Measurements from ENCODE around the gene FBLN1.
"Not testable (repeated sequence)": the region's sequence is repeated elsewhere in the genome, so short reads cannot be mapped to it uniquely, and the experiment has no call there.

FBLN1 gene

DNA sequence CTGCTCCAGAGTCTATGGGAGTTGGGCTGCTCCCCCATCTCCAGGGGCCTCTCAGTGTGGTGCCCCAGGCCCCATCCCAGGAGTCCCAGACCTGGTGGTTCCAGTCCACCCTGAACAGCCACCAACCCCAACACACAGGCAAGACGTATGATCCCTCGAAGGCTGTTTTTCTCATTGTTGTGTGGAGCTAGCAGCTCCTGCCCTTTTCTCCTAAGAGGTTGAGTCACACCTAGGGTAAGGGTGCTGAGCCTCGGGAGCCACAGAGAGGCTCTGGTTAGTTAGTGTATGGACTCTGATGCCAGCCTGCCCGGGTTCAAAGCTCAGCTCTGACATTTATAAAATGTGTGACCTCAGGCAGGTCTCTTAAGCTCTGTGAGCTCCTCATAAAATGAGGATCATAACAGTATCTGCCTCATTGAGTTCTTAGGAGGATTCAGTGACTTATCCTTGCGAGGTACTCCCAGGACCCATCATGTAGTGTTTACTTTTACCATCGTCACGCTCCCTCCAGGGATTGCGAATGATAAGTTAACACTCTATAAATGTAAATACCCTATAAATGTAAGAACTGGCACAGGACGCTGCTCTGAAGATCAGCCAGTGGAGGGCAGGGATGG lies 47.2 kb downstream of the FBLN1 start:
- no peak for DNase-seq

DNA sequence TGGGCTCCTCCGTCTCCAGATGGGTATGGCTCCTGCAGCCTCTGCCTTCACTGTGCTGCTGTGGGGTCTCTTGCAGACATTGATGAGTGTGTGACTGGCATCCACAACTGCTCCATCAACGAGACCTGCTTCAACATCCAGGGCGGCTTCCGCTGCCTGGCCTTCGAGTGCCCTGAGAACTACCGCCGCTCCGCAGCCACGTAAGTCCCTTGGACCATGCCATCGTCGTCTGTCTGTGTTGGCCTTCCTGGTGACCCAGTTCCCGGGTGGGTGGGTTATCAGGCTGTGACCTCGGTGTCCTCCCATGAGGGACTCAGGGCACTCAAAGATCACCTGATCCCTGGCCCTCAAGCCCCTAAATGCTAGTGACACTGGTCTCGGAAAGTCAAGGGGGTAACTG lies 47.7 kb downstream of the FBLN1 start:
- DNase-seq = no peak

DNA sequence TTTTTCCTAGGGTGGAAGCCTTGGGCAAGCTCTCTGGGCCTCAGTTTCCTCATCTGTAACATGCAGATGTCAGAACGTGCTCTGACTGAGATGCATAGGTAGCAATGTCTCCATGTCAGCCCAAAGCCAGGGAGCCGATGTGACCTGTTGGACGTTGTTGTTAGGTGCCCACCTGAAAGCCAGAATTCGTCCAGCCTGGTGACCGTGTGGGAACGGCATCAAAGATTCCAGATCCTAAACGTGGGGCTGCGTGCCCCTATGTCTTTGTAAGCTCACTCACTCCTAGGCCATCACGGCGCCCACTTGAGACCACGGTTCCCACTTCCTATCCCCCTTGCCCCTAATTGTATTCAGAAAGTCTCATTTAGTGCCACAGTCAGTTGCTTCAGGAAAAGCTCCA lies 48.2 kb downstream of the FBLN1 start:
- DNase-seq = no peak

DNA sequence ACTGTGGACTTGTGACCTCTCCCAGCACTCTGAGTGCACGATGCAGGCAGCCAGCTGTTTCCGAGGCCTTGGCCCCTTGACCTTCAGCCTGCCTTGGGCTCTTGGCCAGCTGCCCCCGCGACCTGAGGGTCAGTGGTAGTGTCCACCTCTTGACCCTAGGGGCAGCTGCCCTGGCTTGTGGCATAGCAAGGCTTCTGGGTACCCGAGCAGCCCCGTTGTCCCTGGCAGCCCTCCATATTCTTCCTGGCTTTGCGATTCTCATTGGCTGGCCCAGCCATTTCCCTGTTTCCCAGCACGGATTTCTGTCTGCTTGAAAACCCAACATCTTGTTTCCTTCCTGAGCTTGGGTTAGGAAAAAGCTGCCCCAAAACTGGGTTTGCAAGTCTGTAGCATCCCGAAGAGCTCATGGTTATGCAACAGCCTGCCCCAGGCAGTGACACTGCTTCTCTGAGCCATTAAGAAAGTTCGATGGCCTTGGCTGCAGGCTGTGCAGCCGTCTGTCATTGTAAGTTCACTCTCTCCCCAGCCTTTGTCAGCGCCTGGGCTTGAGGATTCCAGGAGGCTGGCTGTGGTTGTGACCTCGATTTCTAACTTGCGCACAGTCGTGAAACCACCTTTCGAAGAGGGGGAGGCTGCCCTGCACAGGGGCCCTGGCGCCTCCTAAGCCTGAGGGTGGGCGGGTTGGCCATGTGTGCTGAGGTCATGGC lies 48.8 kb downstream of the FBLN1 start:
- no peak for DNase-seq

DNA sequence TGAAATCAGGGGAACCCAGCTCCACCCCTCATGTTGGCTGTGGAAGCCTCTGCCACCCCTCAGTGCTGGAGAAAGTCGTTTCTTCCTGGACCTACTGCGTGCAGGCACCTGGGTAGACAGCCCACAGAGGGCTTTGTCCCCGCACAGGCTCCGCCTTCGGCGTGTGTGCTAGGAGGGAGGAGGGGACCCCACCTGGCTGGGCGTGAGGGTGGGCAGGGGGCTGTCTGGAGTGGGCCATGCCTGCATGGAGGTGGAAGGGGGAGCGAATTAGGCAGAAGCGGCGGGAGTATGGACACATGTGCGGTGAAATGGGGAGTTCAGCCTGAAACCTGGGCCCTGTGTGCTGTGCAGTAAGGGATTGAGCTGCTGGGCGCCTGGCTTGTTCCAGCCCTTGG lies 49.3 kb downstream of the FBLN1 start:
- no peak for DNase-seq

DNA sequence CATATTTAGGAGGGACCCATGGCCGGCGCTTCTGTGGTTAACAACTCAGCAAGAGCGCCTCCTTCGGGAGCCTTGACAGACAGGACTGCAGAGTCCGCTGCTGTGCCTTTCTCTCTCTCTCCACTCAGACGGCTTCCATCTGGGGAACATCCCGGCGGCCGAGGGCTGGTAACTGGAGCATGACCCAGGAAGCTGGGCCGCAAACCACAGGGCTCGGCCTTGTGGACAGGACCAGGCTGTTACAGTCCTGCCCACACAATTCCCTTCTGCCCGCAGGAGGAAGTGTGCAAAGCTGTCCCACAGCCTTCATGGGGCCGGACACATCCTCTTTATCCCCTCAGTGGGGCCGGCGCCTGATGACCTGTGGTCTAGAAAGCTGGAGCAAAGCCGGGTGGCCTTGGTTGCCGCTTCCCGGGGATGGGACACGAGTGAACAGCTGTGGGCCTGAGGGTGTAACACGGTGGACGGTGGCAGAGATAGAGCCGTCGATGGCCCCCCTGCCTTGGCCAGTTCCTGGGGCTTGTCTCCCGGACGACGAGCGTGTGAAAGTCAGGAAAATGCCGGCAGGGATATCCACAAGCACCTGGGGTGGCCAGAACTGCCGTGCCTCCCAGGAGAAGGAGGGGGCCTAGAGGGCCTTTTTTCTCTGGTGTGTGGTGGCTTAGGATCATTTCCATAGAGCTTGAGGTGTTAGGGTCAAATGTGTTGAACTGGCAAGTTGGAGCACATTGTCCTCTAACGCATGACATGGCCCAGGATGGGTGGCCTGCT lies 50.1 kb downstream of the FBLN1 start:
- DNase-seq = no peak

DNA sequence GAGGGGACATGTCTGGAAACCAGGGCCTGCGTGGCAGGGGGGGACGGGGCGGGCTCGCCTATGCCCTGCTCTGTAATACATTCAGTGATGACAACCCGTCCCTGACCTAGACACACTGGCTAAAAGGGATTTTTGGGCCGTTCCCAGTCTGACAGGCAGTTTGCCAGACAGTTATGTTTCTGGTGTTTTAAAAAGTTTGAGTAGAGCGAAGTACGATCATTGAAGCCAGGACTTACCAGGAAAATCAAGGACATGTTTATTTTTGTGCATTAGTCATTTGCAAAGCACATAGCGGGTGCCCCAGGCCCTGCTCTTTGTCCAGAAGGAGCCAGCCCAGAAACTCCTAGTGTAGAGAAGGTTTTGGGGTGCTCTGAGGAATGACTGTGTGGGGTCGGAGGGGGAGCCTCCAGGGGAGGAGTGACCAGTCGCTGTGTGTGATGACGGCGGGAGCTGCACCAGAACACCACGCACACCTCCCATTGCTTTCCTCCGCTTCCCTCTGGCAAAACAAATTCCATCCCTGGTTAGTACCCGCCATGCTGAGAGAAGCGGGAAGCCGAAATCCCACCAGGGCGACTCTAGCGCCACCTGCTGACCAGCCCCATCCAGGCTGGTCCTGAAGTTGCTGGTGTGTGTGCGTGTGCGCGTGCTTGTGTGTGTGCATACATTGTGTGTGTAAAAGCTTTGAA lies 50.8 kb downstream of the FBLN1 start:
- peak; percentile 72 to 82 for DNase-seq

DNA sequence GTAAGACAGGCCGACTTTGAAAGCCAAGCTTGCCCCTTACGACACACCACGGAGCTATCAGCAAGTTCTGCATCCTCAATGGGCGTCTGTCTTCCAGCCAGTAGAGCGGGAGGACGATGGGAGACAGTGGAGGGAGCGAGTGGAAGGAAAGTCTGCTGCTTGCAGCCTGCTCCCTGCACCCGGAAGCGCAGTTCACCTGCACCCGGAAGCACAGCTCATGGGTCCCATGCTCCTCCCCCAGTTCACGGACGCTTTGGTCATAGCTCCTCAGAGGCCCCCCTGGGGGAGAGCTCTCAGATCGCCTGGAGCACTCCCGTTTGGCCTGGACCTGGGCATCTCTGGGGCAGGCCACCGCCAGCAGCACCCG lies 51.3 kb downstream of the FBLN1 start:
- DNase-seq = peak; percentile 66 to 73

DNA sequence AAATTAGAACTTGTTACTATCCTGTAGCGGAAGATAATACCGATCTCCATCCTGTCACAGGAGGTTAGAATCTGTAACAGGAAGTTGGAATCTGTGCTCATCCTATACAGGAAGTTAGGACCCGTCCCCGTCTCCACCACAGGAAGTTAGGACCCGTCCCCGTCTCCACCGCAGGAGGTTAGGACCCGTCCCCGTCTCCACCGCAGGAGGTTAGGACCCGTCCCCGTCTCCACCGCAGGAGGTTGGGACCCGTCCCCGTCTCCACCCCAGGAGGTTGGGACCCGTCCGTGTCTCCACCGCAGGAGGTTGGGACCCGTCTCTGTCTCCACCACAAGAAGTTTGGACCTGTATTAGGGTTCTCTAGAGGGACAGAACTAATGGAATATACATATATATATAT lies 52.2 kb downstream of the FBLN1 start:
- DNase-seq = no peak

DNA sequence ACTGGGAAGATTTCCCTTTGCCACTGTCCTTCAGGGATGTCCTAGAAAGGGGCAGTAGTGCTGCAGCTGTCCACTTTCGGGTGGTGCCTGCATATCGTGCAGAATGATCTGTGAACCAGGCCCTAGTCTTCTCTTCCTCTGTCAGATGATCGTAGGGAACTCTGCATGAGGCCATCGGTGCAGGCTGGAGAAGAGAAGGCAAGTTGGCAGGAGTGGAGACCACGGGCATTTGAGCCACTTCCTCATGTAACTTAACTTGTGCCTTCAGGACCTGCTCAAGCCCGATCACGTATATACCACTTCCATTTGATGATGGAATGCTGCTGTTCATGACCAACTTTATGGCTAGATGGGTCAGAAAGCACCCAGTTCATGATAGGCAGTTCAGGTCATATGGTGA lies 55.2 kb downstream of the FBLN1 start:
- DNase-seq = not testable (repeated sequence)

DNA sequence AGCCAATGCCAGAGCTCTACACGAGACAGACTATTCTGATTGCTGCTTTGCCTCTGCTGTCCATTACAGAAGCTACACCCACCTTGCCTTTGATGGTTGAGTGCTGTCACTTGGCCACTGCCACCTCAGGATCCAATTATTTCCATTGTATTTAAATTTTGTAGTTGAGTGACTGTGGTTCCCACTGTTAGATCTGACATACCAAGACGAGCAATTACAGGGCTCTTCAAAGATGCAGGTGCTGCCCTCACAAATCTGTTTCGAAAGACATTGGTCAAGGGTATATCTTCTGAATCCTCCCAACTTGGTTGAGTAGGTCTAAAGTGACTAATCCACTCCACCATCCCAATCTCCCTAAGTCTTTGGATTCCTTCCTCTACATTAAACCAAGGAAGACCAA lies 57.4 kb downstream of the FBLN1 start:
- not testable (repeated sequence) for DNase-seq

DNA sequence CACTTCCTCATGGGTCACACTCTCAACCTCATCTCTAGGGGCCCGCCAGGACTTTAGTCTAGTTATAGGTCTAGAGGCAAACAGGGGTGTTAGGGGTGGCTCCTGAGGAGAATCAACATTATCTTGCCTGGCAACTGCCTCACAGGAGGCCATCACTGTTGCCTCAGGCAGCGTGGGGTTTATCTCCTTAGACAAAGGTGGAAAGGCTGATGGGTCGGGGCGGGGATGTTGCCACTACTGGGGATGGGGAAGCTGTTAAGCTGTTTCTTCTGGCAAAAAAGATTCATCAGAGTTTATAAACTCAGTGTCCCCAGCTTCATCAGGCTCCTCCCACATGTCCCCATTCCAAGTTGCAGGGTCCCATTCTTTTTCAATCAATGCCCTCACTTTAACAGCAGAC lies 58.1 kb downstream of the FBLN1 start:
- not testable (repeated sequence) for DNase-seq

DNA sequence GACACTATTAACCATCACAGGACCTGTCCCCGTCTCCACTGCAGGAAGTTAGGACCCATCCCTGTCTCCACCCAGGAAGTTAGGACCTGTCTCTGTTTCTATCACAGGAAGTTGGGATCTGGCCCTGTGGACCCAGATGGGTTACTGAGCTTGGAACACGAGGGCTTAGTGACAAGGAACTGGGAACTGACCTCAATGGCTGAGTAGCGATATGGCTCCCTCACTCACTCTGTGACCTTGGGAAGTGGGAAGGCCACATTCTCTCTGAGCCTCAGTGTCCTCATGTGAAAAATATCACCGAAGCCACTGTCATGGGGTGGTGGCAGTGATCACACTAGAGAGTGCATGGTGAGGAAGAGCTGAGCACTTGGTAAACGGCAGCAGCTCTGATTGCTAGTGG lies 59.4 kb downstream of the FBLN1 start:
- DNase-seq = no peak

DNA sequence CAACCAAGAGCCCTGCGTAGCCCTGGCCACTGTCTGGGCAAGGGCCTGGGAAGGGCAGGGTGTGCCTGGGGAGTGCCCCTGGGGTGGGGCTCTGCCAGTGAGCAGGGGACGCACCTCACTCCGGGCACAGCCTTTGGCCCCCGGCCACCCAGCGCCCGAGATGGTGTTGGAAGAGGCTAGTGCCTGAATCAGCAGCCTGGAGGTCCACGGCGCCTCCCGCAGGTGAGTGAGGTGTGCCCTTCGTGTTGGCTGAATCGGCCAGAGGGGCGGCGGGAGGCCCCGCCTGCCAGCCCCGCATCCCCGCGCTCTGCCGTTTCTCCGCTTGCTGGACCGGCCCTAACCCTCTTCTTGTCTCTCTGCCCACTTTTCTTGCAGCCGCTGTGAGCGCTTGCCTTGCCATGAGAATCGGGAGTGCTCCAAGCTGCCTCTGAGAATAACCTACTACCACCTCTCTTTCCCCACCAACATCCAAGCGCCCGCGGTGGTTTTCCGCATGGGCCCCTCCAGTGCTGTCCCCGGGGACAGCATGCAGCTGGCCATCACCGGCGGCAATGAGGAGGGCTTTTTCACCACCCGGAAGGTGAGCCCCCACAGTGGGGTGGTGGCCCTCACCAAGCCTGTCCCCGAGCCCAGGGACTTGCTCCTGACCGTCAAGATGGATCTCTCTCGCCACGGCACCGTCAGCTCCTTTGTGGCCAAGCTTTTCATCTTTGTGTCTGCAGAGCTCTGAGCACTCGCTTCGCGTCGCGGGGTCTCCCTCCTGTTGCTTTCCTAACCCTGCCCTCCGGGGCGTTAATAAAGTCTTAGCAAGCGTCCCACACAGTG lies 60.1 kb downstream of the FBLN1 start:
- DNase-seq = no peak

DNA sequence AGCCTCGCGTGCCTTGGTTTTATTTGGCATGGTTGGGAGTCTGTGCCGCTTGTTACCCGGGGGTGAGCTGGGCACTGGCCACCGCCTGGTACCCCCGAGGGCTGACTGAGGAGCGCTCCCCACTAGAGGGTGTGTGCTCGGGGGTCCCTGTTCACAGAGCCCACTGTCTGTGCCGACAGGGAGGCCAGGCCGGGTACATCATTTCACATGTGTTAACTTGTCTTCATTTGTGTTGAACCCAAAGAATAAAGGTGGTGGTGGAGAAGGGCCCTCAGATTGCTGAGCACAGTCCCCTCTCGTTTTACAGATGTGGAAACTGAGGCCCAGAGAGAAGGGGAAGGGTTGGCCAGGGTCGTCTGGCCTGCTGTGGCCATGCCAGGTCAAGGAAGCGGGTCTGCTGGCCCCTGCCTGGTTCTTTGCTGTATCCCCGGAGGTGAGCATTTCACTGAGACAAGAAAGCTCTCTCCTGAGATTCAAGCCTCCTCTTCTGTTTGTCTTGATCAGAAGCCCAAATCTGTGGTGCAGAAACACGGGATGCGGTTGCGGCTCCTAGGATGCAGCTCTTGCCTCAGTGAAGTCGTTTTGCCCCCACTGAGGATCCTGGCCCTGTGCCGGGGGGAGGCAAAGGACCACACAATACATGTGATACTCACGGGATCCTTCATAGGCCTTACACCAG lies 60.8 kb downstream of the FBLN1 start:
- DNase-seq = no peak

DNA sequence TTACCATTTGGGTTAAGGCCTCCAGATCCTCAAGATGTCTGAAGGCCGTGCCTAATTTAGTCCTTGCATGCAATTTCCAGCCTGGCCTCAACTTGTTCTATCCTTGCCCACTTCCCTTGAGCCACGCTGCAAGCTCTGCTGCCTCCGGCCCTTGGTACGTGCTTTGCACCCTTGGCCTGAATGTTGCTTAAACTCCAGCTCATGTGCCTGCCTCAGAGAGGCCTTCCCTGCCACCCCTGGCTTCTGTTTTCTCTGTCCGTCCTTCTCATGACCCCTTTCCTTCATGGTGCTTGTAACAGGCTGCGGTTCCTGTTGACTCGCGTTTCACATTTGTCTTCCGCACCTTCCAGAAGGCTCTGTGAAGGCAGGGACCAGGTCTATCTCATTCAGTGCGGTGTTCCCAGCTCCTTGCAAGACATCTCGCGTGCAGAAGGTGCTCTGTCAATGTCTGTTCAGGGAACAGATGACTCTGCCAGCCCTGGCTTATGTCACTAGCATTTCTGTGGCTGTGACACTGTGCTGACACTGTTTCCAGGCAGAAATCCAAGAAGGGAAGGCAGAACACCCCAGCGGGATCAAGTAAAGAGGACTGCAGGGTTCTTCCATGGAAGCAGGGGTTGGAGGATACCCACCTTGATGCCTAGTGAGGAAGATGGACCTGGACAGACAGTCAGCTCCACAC lies 61.8 kb downstream of the FBLN1 start:
- DNase-seq = no peak

DNA sequence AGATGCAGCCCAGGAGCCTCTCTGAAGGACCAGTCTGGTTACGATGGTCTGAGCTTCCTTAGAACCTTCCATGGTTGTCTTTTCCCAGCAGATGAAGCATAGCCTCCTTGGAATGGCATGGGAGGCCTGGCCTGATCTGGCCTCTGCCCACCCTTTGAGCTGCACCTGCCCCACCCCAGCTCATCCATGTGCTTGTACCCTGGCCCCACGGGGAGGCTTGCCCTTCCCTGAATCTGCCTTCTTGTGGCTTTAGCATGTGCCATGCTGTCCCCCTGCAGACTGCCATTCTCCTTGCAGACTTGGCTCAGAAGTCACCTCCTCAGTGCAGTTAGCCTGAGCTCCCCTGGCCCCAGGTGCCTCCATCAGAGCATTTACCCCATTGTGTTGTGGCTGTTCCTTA lies 62.5 kb downstream of the FBLN1 start:
- no peak for DNase-seq

DNA sequence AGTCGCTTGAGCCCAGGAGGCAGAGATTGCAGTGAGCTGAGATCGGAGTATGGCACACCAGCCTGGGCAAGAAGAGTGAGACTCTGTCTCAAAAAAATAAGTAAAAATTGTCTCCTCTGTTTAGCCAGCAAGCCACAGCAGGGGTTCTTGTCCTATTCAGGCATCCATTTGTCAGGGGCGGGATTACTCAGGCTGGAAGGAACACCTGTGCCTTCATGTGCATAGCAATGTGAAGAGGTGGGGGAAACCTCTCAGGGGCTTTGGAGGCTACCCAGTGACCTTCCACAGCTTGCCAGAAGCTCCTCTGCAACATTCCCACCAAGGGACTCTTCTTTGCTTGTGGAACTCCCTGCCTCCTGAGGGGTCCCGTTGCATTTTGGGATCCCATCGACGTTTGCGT lies 63.3 kb downstream of the FBLN1 start:
- DNase-seq = no peak

DNA sequence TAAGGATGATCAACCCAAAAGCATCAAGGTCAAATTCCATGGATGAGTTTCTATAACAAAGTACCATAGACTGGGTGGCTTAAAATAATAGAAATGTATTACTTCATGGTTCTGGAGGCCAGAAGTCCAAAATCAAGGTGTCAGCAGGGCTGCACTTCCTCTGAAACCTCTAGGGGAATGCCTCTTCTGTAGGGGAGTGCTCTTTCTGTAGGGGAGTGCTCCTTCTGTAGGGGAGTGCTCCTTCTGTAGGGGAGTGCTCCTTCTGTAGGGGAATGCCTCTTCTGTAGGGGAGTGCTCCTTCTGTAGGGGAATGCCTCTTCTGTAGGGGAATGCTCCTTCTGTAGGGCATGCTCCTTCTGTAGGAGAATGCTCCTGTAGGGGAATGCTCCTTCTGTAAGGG lies 65.5 kb downstream of the FBLN1 start:
- DNase-seq = no peak

DNA sequence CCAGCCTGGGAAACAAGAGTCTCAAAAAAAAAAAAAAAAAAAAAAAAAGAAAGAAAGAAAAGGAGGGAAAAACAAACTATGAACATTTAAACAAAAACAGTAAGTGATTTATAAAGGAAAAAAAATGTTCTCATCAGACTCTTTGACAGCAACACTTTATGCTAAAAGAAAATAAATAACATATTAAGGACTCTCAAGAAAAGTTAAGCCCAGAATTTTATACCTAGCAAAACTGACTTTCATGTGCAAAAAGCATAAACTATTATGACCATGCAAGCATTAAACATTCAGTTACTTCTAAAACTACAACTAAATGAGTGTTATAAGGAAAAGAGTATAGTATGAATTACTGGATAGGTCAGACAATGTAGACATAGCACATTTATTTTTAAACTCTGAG lies 68.4 kb downstream of the FBLN1 start:
- DNase-seq = no peak

DNA sequence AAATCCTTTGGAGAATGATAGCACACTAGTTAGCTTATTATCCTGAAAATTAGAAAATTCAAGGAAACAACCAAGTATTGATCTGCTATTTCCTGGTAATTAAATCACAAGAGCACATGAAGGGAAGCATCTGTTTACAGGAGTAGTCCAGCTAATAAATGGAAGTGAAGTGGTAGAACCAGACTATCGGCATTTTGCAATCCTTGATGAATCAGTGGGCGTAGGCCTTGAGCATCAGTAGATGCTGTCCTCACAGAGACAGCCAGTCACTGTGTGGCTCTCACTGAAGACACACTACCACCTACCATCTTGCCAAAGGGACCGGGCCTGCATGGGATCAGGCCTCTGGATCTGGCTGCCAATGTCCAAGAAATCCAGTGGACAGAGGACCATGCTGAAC lies 69.8 kb downstream of the FBLN1 start:
- no peak for DNase-seq
